ENCODE data around the gene WDR62. TPM values are rescaled to one million over a fixed set of nuclear protein-coding genes. Genes with fewer than 3 reads are reported as not detected.
A peak's percentile ranks its signal among the peaks of the same experiment; 100 is the strongest.

WDR62 gene
- polyA plus RNA-seq, 1 donor from 2014 or later = 0.35 TPM

GRCh38 chr19:36009633-36010379 is 44.9 kb upstream of the WDR62 start:
- Histone ChIP-seq H4K20me1 (ENCODE audit: insufficient read depth) (no peaks in the 10 kb centered on the region), H3K27ac (ENCODE audit: low read length) (no peak overlapping the region), H3K9me2 (ENCODE audit: insufficient read depth, low read length) (no peaks in the 10 kb centered on the region), H3K36me3 (ENCODE audit: insufficient read depth, low read length) (no peaks in the 10 kb centered on the region), H3K9ac (ENCODE audit: low read length) (peak overlapping the region; percentile 1), H3K9me3 (ENCODE audit: low read length) (no peaks in the 10 kb centered on the region), H2AFZ (ENCODE audit: low read depth, low read length) (no peak overlapping the region), H3K79me2 (replicated peaks; ENCODE audit: insufficient read depth, low read length) (no peaks in the 10 kb centered on the region), H3F3A (ENCODE audit: insufficient read depth, low read length, poor library complexity, severe bottlenecking) (no peaks in the 10 kb centered on the region), H3K4me2 (ENCODE audit: low read length) (no peak overlapping the region), H3K4me3 (ENCODE audit: low read length) (peak overlapping the region; percentile 45), H3K27me3 (ENCODE audit: insufficient read depth, low read depth, low read length) (peaks cover 7% of the 10 kb centered on the region)
- TF ChIP-seq TAF1 (IDR thresholded peaks at IDR 0.05; ENCODE audit: low read depth) (no peak), MXI1 (conservative IDR thresholded peaks at IDR 0.05; ENCODE audit: poor library complexity, severe bottlenecking) (no peak), RAD21 (conservative IDR thresholded peaks at IDR 0.05) (no peak)
- TF ChIP-seq, protein P1, sequence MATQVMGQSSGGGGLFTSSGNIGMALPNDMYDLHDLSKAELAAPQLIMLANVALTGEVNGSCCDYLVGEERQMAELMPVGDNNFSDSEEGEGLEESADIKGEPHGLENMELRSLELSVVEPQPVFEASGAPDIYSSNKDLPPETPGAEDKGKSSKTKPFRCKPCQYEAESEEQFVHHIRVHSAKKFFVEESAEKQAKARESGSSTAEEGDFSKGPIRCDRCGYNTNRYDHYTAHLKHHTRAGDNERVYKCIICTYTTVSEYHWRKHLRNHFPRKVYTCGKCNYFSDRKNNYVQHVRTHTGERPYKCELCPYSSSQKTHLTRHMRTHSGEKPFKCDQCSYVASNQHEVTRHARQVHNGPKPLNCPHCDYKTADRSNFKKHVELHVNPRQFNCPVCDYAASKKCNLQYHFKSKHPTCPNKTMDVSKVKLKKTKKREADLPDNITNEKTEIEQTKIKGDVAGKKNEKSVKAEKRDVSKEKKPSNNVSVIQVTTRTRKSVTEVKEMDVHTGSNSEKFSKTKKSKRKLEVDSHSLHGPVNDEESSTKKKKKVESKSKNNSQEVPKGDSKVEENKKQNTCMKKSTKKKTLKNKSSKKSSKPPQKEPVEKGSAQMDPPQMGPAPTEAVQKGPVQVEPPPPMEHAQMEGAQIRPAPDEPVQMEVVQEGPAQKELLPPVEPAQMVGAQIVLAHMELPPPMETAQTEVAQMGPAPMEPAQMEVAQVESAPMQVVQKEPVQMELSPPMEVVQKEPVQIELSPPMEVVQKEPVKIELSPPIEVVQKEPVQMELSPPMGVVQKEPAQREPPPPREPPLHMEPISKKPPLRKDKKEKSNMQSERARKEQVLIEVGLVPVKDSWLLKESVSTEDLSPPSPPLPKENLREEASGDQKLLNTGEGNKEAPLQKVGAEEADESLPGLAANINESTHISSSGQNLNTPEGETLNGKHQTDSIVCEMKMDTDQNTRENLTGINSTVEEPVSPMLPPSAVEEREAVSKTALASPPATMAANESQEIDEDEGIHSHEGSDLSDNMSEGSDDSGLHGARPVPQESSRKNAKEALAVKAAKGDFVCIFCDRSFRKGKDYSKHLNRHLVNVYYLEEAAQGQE (IDR thresholded peaks at IDR 0.05; ENCODE audit: borderline replicate concordance) = no peak

DNA sequence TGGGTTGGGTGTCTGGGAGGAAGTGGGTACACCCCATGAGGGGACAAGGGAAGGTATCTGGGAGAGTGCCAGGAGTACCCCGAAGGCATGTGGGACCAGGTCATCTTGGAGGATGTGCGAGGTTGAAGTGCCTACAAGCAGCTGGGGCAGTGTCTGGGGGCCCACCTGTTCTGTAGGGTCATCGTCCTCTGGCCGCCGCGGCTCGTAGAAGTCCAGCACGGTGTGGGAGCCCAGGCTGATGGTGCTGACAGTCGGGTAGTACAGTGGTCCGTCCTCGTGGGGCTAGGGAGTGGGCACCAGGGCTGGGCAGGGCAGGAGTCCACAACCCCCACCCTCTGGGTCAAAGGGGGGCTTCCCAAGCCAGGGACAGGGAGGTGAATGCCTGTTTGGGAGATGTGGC is 44.3 kb upstream of the WDR62 start:
- peaks cover 7% of the 10 kb centered on the region for H3K27me3 ChIP-seq (ENCODE audit: insufficient read depth, low read depth, low read length)
- peaks cover 5% of the 10 kb centered on the region for H3K36me3 ChIP-seq (ENCODE audit: insufficient read depth, low read length)
- H3K9ac ChIP-seq (ENCODE audit: low read length) = no peak overlapping the region
- TF ChIP-seq, protein P1 (IDR thresholded peaks at IDR 0.05; ENCODE audit: borderline replicate concordance) = no peak
- TF ChIP-seq EP300 (conservative IDR thresholded peaks at IDR 0.05; ENCODE audit: poor library complexity, severe bottlenecking) = no peak
- no peak for TF ChIP-seq EZH2 (IDR thresholded peaks at IDR 0.05; ENCODE audit: borderline replicate concordance, insufficient read depth, low read length, poor library complexity, severe bottlenecking)
- no peak for TF ChIP-seq TAF1 (IDR thresholded peaks at IDR 0.05; ENCODE audit: low read depth)
- TF ChIP-seq RAD21 (conservative IDR thresholded peaks at IDR 0.05) = no peak
- TF ChIP-seq SMC3 (conservative IDR thresholded peaks at IDR 0.05; ENCODE audit: poor library complexity) = no peak
- TF ChIP-seq POLR2AphosphoS5 (IDR thresholded peaks at IDR 0.05) = no peak
- TF ChIP-seq CTCF (IDR thresholded peaks at IDR 0.05; ENCODE audit: poor library complexity, severe bottlenecking) = no peak
- no peak for TF ChIP-seq MXI1 (conservative IDR thresholded peaks at IDR 0.05; ENCODE audit: poor library complexity, severe bottlenecking)
- H4K20me1 ChIP-seq (ENCODE audit: insufficient read depth) = no peaks in the 10 kb centered on the region
- H3K79me2 ChIP-seq (replicated peaks; ENCODE audit: insufficient read depth, low read length) = no peaks in the 10 kb centered on the region
- no peaks in the 10 kb centered on the region for H3F3A ChIP-seq (ENCODE audit: insufficient read depth, low read length, poor library complexity, severe bottlenecking)
- no peaks in the 10 kb centered on the region for H3K9me3 ChIP-seq (ENCODE audit: low read length)
- H3K4me3 ChIP-seq (ENCODE audit: low read length) = no peak overlapping the region
- no peak overlapping the region for H2AFZ ChIP-seq (ENCODE audit: low read depth, low read length)
- no peak overlapping the region for H3K4me2 ChIP-seq (ENCODE audit: low read length)
- H3K9me2 ChIP-seq (ENCODE audit: insufficient read depth, low read length) = no peaks in the 10 kb centered on the region
- no peak overlapping the region for H3K27ac ChIP-seq (ENCODE audit: low read length)

All from neural cell (in vitro differentiated cells).